Measurements from ENCODE around the gene GNGT2.
A peak's percentile ranks its signal among the peaks of the same experiment; 100 is the strongest.

GNGT2 gene

GRCh38 chr17:49229076-49229804 is 18.9 kb upstream of the GNGT2 start:
- DNase-seq = no peak

GRCh38 chr17:49227436-49228261 is 17.3 kb upstream of the GNGT2 start:
- DNase-seq = peak; percentile 81

GRCh38 chr17:49226771-49227435 is 16.5 kb upstream of the GNGT2 start:
- DNase-seq = no peak

- no peak for DNase-seq
Observed at GRCh38 chr17:49225554-49226236, 15.3 kb upstream of the GNGT2 start.

GRCh38 chr17:49224997-49225337 is 14.6 kb upstream of the GNGT2 start:
- DNase-seq = no peak

GRCh38 chr17:49224198-49224996 is 14.0 kb upstream of the GNGT2 start:
- DNase-seq = peak; percentile 51

- peak; percentile 63 for DNase-seq
Observed at GRCh38 chr17:49223517-49224197, 13.3 kb upstream of the GNGT2 start.

GRCh38 chr17:49223168-49223516 is 12.8 kb upstream of the GNGT2 start:
- no peak for DNase-seq

GRCh38 chr17:49219987-49220386 is 9.6 kb upstream of the GNGT2 start:
- DNase-seq = no peak

GRCh38 chr17:49218941-49219913 is 8.9 kb upstream of the GNGT2 start:
- peak; percentile 45 for DNase-seq

- DNase-seq = peak; percentile 74
Observed at GRCh38 chr17:49217651-49218413, 7.5 kb upstream of the GNGT2 start.

- no peak for DNase-seq
Observed at GRCh38 chr17:49216953-49217650, 6.7 kb upstream of the GNGT2 start.

GRCh38 chr17:49216482-49216881 is 6.1 kb upstream of the GNGT2 start:
- no peak for DNase-seq

- no peak for DNase-seq
Observed at GRCh38 chr17:49214676-49215360, 4.4 kb upstream of the GNGT2 start.

GRCh38 chr17:49213847-49214246 is 3.5 kb upstream of the GNGT2 start:
- no peak for DNase-seq

- no peak for DNase-seq
Observed at GRCh38 chr17:49213399-49213798, 3.0 kb upstream of the GNGT2 start.

GRCh38 chr17:49209061-49209571 is 1.3 kb downstream of the GNGT2 start:
- DNase-seq = no peak

GRCh38 chr17:49204516-49204915 is 5.9 kb downstream of the GNGT2 start:
- DNase-seq = no peak

All from activated CD4-positive, alpha-beta T cell treated with anti-CD3 and anti-CD28 coated beads, Interleukin-2, amount 50 U/mL, for 16 hours (primary cell).